Fibroblast of gingiva (primary cell): Measurements from ENCODE around the gene COLQ.
"Not testable (repeated sequence)": the region's sequence is repeated elsewhere in the genome, so short reads cannot be mapped to it uniquely, and the experiment has no call there.

Source experiments
- DNase-seq: peaks from one replicate; pipeline ENCODE4 v3.0.0-alpha.2; 2011; ENCODE audit warnings: low read depth

COLQ gene

DNA sequence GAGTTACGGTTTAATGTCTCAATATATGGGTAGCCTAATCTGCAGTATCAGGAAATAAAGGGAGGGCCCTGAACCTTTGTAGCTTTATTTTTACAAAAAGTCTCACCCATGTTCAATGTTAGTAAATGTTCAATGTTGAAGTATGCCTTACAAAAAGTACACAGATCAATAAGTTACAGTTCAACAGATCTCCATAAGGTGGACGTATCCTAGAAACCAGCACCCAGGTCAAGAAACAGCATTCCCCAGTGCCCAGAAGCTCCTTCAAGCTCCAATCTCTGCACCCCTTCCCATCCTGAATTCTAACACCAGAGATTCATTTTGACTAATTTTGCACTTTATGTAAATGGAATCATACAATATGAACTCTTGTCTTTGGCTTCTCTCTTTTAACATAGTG is 31.3 kb downstream of the COLQ start:
- no peak for DNase-seq

DNA sequence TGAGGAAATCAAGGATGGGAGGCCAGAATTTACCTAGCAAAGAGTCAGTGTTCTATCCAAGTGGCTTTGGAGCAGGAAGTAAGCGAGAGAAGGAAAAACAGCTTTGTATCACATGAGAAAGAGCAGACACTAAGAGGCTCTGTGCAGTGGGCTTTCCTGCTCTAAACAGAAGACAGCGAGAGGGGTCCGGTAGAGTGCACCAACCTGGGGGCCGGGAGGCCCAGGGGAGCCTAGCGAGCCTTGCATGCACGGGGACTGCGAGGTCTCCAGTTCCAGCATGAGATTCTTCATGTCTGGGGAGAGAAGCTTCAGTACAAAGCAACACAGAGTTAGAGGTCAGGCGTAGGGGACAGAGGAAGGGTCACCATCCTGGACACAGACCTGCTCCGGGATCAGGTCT is 33.5 kb downstream of the COLQ start:
- no peak for DNase-seq

DNA sequence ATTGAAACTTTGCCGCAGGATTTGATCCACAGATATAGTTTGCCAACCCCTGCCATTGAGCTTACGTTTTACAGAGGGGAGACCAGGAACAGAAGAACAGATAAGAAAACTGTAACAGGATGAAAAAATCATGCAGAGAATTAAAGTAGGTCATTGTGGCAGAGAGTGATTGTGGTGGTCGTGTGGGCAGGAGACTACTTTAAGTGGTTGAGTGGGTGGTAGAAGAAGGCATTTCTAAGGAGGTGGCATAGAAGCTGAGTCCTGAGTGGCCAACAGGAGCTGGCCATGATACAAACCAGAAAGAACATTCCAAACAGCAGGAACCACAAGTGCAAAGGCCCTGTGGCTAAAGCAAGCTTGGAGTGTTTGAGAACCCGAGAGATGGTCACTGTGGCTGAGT is 34.5 kb downstream of the COLQ start:
- DNase-seq: no peak

DNA sequence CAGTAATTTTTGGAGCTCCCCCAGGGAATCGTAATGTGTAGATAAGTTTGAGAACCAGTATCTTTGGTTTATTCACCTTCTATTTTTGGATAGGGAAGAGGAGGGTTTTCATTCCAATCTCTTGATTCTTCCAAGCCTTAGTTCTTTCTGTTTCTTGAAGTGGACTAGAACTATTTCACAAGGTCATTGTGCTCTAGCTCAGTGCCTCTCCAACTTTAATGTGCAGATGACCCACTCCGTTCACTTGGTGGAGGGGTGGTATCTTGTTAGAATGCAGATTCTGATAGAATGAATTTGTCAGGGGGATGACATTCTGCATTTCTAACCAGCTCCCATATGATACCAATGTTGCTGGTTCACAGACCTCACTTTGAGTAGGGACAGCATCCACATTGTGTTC is 35.5 kb downstream of the COLQ start:
- no peak for DNase-seq

DNA sequence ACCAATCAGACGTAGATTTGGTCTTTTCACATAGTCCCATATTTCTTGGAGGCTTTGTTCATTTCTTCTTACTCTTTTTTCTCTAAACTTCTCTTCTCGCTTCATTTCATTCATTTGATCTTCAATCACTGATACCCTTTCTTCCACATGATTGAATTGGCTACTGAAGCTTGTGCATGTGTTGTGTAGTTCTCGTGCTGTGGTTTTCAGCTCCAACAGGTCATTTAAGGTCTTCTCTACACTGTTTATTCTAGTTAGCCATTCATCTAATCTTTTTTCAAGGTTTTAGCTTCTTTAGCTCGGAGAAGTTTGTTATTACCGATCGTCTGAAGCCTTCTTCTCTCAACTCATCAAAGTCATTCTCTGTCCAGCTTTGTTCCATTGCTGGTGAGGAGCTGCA is 37.0 kb downstream of the COLQ start:
- DNase-seq: not testable (repeated sequence)

DNA sequence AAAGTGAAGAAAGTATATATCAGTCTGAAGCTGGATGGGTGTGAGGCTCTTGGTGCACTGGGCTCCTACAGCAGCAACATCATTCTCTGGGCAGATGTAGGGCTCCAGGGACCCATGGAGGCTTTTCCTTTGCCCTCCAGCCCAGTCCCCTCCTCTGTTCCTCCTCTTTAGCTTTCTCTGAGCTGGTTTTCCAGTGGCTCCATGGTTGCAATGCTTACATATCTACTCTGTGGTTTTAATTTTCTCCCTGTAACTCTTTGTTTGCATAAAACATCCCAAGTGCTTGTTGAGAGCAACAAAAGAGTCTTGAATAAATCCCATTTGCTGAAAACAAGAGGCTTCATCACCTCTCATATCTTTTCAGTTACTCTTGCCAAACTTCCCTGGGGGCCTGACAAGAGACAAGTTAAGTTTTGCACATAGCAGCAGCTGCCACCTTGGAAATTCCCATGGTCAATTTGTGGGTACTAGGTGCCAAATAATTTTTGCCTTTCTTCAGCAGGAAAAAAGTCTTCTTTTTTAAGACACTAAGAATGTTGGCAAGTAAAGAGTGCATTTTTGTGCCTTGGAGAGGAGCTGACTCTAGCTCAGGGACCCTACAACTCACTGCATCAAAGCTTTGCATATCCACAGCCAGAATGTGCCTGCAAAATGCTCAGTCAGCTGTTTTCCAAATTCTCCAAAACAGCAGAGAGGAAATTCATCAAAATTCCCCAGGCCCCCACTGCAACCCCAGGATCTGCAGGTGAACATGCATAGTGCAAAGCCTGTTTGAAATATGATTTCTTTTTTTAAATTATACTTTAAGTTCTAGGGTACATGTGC is 41.9 kb downstream of the COLQ start:
- no peak for DNase-seq

DNA sequence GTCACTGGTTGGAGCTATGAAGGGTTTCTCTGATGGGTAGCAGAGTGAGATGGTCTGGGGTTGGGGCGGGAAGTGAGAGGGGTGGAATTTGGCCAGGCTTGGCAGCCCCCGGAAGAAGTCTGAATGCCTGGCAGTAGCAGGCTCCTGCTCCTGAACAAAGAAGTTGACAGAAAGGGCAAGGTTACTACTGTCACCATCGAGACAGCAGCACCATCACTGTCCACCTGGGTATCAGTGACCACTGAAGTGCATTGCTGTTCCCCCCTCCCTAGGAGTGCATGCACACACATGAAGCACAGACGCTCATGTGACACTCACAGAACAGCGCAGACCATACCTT is 42.9 kb downstream of the COLQ start:
- no peak for DNase-seq

DNA sequence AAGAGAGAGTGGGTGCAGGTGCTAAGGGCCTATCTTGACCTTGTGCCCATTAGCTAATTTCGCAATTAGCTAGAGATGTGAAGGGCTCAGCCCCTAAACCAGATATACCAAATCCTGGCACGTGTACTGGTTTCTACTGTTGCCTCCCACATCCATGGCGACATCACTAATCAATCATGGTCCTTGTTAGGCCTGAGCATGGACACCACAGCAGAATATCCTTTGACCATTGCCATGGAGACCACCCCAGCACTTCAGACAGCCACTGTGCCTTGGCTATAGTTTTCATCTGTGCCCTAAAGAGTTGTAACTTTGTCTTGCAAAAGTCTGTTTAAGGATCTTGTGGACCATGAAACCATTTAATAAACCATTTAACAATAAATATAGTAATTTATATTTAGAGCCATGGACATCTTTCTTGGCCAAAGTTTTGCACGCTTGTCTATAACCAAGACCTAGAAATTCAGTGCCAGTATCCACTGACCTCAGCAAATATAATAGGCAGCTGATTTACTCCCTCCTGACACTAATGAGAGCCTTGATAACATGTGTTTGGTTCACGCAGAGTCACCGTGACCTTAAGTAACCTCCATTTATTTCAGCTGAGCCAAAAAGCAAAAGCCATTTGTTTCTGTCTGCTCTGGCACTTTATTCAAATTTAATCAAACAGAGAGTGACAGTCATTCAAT is 43.4 kb downstream of the COLQ start:
- DNase-seq: no peak

DNA sequence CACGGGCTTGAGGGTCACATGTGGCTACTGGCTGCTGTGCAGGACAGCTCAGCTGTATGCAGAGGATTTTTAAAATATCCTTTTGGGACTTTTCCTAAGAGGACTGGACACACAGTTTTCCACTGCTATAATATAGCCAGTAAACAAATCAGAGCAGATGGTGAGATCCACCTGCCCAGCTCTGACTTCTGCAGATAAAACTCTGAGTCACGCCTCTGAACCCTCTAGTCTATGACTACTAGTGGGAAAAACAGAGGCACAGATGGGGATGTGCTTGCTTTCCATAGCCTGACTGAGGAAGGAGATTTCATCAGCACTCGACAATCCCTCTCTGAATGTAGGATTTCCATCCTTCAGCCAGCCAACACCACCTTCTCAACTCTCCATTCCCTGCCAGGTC is 45.1 kb downstream of the COLQ start:
- no peak for DNase-seq

DNA sequence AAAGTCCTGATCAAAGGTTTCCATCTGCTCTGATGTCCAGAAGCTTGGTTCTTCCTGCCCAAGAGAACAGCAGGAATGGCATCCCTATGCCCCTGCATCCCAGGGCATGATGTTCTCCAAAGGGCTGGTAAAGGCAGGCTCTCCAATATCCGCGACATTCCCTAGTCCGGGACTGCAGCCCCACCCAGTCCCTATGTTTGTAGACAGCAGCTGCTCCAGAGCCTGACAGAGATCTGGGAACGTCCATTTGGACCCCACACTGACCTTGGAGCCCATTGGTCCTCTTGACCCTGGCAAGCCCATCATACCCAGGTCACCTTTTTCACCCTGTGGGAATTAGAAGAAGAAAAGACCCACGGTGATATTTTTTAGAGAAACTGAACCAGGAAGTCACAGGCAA is 46.3 kb downstream of the COLQ start:
- no peak for DNase-seq

DNA sequence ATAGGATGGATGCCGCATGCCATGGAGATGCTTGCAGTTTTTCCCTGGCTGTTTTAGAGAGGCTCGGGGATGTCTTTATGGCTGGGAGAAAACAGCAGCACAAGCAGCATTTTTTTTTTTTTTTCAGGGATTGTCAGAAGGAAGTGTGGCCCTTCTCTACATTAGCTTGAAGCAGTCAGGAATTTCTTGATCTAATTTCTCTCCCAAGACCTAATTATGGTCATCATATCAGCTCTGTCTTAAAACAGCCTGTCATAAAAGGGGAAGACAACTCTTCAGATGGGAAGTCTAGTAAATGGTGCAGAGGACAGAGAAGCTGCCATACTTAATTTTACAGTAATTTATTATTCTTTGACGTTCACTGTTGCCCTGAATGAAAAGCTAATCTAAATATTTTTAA is 49.6 kb downstream of the COLQ start:
- no peak for DNase-seq

DNA sequence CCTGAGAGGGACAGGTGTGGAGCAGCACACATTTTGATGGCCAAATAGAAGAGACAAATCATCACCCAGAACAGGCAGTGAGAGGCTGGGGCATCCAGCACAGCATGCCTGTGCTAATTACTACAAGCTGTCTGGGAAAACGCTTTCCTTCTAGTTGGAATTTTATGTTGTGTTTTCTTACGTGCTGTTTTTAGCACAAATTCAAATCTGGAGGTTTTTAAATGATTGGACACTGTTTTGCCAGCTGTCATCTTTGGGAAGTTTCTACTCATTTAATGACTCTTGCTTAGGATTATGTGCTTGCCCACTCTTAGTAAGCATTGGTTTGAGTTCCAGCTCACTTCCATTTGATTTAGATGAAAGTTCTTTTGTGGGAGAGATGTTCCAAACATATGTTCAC is 50.7 kb downstream of the COLQ start:
- no peak for DNase-seq

DNA sequence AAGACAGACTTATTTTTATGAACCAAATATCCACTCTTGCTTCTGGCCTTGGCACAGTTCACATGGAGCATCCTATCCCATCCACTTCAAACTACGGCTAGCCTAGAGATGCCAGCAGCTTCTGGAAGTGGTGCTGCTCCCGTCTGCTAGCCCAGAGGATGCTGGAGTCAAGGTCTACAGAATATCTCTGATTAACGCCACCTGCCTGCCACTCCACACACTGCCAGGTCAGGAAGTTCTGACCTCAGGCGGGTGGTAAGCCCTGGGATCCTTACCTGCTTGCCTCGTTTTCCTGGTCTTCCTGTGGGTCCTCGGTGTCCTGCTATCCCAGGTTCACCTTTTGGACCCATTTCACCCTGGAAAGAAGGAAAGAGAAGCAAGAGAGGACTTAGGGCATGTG is 51.2 kb downstream of the COLQ start:
- no peak for DNase-seq

DNA sequence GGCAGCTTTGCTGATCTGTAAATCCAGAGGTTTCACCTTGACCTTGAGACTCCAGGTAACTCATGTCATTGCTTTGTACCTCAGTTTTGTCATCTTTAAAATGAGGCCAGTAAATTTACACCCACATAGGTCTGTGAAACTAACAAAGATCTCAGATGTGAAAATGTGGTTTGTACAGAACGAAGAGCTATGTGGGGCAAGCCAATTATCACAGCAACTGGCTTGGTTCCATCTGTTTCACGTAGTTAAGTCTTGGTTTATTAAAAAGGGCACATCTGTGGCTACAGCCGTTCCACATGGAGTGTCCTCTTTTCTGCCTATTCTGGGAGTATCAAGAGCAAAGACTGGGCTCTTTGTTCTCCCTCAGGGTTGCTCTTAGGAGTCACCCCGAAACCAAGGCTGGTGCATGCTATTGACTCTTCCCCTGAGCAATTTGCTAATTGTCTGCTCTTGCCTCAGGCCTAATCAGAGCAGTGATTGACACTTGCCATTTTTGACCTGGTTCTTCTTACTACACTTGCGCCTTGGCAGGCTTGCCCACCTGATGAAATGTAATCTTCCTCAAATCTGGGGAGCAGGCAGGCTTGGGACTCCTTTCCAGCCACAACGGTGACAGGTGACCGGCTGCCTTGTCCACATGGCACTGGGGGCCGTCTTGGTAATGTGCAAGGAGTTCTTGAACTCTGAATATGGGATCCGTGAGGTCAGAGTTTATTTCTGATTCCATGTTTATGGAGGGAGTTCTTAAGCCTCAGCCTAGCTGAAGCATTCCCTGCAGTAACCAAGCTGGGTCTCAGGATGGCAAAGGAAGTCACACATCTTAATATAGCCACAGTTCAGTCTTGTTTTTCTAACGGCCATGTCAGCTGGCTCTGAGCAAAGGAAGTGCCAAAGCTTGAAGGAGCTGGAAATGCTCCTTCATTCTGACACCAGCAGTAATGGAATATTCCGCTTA is 54.0 kb downstream of the COLQ start:
- no peak for DNase-seq

DNA sequence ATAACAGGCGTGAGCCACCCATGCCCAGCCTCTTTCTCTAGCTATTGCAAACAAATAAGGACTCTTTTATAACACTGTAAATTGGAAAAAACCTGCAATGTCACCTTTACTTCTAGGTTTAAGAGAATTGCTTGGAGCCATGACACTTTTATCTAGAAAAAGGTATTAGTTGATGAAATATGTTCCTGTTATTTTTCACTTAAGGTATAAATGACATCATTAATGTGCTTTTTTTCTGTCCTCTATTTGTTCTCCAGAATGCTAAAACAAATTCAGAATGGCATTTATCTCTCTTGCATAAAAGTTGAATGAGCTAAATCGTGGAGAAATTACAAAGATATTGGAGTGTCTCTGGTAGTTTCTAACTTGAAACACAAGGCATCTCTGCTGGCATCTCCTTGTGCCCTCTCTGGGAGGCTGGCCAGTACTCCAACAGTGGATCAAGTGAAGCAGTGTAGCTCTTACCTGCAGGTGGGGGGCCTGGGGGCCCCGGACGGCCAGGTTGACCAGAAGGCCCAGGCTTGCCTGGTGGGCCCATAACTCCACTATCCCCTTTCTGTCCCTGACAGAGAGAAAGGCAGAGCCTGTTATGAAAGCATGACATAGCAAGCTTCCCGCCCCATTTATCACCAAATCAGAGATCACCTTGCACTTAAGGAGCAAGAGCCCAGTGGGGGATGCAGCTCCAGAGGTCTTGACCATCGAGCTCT is 55.5 kb downstream of the COLQ start:
- no peak for DNase-seq

DNA sequence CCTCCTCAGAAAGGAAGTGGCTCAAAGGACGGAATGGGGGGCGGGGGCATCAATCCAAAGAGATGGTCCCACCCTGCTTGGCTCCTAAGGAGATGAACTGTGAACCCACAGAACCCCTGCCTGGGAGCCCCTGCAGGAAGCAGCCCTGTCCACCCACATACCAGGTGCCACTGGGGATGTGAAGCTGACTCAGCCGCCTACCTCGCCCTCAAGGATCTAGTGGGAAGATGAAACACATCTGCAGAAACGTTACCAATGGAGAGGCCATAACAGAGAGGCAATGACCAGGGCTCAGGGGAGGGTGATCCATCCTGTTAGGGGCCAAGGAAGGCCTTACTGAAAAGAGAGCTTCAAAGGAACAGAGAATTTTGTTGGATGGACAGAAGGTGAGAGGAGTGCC is 59.1 kb downstream of the COLQ start:
- no peak for DNase-seq

DNA sequence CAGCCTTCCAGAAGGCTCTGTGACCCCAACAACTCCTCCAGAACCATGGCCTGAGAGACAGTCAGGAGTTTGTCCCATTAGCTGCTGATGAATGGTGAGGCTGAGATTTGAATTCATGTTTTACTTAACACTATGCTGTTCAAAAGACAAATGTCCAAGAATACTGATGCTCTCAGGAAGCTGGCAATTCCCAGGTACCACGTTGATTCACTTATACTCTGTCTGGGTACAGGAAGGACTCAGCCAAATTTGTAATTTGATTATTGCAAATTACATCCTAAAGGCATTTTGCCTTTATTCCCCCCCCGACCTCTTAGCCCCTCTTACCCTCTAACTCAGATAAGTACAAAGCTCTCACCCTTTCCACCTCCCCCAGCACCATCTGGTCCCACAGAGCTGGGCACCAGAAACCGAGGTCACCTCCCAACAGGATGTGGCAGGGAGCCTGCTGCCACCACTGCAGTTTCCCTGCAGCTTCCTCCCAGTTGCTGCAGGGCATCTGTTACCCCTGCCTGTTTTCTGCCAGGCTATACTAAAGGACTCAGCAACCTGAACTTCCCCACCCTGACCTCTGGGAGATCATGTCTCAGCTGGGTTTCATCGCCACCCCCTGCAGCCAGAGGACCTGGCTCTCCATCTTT is 60.5 kb downstream of the COLQ start:
- DNase-seq: no peak

DNA sequence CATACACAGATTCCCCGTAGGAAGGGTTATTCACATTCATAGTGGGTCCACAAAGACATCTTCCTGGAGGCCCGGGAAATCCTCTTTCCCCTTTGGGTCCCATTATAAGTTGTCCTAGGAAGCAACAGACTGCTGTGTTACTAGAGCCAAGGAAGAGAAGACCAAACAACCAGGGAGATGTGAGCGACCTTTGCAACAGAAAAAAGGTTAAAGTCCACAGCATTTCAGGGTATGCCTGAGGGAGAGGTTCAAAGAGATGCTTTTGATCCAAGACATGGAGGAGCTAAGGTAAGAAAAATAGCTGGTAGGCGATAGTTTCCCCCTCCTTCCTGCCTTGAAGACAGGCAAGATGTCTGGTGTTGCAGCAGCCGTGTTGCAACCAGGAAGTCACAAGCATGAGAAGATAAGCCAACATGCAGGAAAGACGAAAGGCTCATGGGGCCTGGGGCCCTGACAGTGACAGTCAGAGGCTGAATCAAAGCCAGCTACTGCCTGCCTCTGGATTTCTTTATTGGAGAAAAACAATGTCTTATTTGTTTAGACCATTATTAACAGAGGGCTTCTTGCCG is 63.2 kb downstream of the COLQ start:
- no peak for DNase-seq

DNA sequence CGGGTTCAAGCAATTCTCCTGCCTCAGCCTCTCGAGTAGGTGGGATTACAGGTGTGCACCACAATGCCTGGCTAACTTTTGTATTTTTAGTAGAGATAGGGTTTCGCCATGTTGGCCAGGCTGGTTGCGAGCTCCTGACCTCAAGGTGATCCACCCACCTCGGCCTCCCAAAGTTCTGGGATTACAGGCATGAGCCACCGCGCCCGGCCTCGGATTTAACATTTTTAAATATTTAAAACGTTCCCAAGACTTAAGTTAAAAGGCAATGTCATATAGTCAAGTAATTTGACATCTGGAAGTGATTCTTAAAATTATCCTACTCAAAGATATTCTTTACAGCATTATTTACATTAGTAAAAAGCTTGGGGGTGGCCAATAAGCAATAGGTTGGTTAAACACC is 64.6 kb downstream of the COLQ start:
- DNase-seq: not testable (repeated sequence)

DNA sequence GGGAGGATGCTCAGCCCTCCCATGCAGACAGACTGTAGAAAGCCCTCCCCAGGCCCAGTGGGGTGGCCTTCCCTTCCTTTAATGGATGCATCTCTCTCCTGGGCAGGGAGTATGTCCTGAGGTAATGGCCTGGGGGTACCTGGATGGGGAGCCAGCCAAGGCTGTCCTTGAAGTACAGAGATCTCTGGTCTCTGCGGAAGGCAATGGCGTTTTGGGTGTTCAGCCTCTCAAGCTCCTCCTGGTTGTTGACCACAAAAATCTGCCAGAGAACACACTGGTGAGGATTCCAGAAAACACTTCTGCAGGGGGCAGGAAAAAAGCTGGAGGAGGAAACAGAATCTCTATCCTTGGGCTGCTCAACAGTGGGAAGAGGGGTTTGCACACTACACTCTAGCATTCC is 65.2 kb downstream of the COLQ start:
- DNase-seq: no peak

DNA sequence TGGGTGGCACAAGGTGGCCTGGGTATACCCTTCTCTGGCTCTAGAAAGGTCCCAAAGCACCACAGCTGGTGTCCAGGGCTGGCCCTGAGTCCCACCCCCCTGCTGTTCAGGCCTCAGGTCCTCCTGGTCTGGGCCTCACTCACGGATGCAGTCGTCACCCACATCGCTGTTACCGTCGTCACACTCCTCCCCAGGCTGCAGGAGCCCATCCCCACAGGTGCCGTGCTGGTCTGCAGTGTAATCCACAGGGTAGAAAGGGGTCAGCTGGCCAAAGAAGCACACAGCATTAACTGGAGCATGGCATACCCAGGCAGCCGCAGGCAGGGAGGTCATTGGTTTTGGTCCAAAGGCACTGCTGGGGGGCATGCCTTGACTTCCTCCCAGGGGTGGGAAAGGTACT is 65.8 kb downstream of the COLQ start:
- no peak for DNase-seq
